ENCODE results near the gene LRRFIP2. TPM values are rescaled to one million over a fixed set of nuclear protein-coding genes. Genes with fewer than 3 reads are reported as not detected.
"Not testable (repeated sequence)": the region's sequence is repeated elsewhere in the genome, so short reads cannot be mapped to it uniquely, and the experiment has no call there.

Gene LRRFIP2
- total RNA-seq, 1 experiment from 2014 or later, result 19.7 TPM

GRCh38 chr3:37183976-37184375 is 9.6 kb upstream of the LRRFIP2 start:
- no peak for DNase-seq (ENCODE audit: low spot score)

DNA sequence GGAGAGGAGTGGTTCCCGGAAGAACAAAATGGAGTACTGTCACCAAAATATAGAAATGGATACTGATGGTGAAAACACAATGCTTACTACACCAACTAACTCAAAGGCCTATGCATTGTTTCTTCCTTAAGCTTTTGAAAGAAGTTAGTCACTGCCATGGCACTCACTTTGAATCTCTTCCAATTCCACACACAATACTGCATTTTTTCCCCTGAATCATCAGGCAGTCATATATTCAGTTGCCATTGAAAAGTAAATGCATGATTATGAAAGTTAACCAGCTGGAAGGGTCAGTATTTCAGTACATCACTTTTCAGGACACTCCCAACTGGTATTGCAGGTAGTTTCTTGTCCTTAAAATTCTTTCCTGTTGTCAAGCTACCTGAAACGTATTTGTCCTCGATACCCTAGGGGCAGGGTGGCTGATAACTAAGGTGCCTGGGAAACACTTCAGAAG is 9.0 kb upstream of the LRRFIP2 start:
- DNase-seq (ENCODE audit: low spot score), result peak; percentile 34

- DNase-seq (ENCODE audit: low spot score), result no peak
Observed at GRCh38 chr3:37182816-37183215, 8.4 kb upstream of the LRRFIP2 start.

GRCh38 chr3:37181756-37182155 is 7.4 kb upstream of the LRRFIP2 start:
- DNase-seq (ENCODE audit: low spot score), result no peak

DNA sequence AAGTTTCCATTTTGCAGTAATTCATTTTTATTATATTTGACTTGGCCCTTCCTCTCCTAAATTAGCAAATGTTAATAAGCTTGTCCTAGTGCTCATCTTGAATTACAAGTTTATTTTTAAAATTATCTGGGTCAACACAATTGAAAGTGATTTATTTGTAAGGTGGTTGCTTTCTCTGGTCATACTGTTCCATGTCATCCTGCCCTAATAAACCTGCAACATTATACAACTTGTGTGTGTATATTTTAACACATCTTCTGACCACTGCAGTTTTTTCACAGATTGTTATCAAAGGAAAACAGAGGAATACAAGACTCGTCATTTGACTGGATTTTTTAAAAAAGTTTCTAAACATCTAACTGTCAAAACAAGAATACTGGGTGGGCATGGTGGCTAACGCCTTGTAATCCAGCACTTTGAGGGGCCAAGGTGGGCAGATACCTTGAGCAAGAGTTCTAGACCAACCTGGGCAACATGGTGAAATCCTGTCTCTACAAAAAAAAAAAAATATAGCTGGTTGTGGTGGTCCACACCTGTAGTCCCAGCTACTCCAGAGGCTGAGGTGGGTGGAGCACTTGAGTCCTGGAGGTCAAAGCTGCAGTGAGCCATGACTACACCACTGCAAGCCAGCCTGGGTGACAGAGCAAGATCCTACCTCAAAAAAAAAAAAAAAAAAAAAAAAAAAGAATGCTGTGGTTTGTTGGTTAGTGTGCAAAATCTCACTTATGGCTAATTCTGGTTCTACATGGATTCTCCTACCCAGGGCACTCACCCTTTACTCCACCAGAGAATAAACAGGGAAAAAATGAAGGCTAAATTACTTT is 5.0 kb upstream of the LRRFIP2 start:
- DNase-seq (ENCODE audit: low spot score), result no peak

DNA sequence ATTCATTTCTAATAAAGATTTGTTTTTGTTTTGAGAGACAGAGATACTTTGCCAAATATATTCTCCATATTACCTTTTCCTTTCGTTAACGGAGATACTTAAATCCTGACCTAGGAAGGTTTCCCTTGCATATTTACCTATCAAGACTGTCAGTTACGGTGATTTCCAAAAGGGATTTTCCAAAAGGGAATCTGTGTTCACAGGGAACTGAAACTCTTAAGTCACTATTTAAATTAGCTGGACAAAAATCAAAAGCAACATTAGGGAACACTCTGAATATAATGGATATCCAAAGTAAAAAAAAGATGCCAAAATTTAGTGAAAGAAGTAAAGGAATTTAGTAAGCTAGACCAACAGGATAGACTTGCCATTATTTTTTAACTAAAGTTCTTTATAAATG is 576 bp downstream of the LRRFIP2 start:
- no peak for DNase-seq (ENCODE audit: low spot score)

GRCh38 chr3:37171144-37171543 is 3.2 kb downstream of the LRRFIP2 start:
- no peak for DNase-seq (ENCODE audit: low spot score)

DNA sequence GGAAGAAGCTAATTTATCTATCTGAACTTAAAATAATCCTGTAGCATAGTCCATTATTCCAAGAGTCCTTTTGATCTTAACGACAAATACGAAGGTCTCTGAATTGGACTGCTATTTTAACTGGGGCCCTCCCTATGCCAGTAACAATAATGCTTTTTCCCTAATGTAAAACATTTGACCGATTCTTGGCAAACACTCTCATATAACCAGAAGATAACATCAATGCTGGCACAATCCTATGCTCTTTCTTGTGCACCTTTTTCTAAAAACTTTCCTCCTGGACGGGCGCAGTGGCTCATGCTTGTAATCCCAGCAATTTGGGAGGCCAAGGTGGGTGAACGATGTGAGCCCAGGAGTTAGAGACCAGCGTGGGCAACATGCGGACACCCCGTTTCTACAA is 3.9 kb downstream of the LRRFIP2 start:
- no peak for DNase-seq (ENCODE audit: low spot score)

DNA sequence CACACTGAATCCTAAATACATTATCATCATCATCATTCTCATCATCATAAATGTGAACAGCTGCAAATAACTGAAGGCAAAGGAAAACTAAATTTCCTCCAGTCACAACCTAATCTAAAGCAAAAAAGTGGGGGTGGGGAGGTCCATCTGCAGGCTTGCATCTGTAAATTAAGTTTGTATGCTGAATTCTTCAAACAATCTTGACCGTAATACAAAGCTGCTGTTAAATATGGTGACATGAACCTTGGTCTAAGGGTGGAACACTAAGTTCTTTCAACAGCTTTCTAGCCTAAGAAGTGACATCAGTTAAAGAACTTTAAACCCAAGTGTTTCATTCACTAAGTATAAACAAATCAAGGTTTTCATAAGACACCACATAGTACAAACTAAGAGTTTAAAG is 4.3 kb downstream of the LRRFIP2 start:
- DNase-seq (ENCODE audit: low spot score), result no peak

GRCh38 chr3:37168896-37169295 is 5.5 kb downstream of the LRRFIP2 start:
- DNase-seq (ENCODE audit: low spot score), result no peak

DNA sequence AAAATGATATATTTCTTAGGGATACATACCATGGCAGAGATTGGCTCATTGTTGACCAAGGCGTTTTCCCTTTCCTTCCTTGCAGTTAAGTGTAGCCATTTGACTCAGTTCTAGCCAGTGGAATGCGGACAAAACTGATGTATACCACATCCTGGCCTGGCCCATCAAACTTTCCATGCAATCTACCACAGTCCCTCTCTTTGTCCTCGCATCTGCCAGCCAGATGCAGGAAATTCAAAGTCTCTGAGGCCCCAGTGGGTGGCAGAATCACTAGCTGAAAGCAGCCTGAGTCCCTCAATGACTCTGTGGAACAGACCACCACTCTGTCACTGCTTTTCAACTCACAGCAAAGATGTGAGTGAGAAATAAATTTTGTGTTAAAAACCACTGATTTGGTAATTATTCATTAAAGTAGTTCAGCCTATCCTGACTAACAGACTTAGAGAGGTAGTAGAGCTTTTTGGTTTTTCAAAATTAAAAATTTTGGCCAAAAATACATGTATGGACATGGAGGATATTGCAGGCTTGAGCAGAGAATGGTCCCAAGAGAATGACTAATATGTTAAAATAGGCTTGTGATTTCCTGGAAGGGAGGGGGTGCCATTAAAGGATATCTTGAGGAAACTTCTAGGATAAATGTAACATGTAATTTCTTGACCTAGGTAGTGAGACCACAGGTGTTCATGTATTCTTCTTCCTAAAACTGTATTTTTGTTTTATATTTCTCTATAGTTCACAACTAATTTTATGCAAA is 10.9 kb downstream of the LRRFIP2 start:
- DNase-seq (ENCODE audit: low spot score), result peak; percentile 83

- DNase-seq (ENCODE audit: low spot score), result peak; percentile 24
Observed at GRCh38 chr3:37162501-37163245, 11.7 kb downstream of the LRRFIP2 start.

DNA sequence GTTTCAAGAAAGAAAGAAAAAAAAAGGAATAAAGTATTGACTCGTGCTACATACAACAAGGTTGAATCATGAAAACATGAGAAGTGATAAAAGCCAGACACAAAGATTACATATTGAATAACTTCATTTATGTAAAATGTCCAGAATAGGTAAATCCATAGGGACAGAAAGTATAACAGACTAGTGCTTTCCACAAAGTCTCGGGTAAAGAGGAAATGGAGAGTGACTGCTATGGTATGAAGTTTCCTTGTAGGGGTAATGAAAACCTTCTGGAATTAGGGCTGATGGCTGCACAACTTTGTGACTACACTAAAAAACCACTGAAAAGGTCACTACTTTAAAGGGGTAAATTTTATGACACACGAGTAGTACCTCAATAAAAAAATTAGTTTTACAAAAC is 13.0 kb downstream of the LRRFIP2 start:
- DNase-seq (ENCODE audit: low spot score), result no peak

DNA sequence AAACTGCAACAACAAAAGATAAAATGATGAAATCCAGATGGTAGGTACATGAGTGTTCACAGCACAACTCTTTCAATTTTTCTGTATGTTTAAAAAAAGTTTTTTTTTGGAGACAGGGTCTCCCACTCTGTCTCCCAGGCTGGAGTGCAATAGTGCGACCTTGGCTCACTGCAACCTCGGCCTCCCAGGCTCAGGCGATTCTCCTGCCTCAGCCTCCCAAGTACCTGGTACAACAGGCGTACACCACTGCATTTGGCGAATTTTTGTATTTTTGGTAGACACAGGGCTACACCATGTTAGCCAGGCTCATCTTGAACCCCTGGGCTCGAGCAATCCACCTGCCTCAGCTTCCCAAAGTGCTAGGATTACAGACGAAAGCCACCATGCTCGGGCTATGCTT is 18.6 kb downstream of the LRRFIP2 start:
- DNase-seq (ENCODE audit: low spot score), result no peak

GRCh38 chr3:37154668-37155314 is 19.6 kb downstream of the LRRFIP2 start:
- no peak for DNase-seq (ENCODE audit: low spot score)

DNA sequence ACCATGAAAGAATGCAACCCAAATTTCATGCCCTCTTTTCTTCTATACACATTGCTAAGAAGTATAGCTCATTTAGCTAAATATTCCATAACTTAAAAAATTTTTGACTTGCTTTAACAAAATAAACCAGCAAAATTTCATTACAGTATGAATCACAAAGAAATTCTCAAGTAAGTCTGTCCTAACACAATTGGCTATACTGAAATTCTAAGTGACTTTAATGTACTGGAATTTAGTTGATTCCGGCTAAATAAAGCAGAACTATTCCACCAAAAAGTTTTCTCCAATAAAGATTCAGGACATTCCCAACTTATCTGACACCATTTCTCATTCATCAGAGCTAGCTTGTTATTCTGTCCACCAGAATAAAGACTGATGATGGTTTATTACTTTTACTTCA is 23.8 kb downstream of the LRRFIP2 start:
- DNase-seq (ENCODE audit: low spot score), result no peak

GRCh38 chr3:37149257-37149656 is 25.1 kb downstream of the LRRFIP2 start:
- DNase-seq (ENCODE audit: low spot score), result no peak

DNA sequence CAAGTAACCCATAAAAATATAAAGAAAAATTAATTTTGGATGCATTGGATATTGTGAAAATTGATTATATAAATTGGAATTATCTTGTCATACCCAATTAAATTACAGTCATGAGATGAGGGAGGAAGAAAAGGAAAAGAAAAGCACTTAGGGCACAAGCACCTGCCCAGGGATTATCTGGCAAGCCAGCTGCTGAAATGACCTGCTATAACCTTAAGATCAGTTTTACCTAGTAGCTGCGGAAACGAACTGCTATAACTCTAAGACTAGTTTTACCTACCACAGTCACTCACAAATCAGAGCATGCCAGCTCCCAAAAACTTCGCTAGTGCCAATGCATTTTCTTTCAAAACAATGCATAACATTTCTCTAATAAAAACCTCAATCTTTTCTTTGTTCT is 26.2 kb downstream of the LRRFIP2 start:
- DNase-seq (ENCODE audit: low spot score), result no peak

DNA sequence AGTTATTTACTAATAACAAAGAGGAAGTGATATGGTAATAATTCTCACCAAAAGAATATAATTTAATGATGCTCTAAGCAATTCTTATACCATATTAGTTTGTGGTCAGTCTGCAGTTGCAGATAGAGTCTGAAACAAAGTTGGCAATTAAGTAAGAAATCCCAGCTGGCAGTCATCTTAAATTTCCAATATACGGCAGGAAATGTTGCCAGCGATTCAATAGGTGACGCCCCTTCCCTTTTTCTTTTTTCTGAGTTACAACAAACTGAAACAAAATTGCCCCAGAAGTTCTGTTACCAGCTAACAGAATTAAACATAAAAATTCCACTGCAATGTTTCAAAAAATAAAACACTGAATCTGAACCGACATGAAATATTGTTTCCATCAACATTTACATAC is 26.7 kb downstream of the LRRFIP2 start:
- no peak for DNase-seq (ENCODE audit: low spot score)

DNA sequence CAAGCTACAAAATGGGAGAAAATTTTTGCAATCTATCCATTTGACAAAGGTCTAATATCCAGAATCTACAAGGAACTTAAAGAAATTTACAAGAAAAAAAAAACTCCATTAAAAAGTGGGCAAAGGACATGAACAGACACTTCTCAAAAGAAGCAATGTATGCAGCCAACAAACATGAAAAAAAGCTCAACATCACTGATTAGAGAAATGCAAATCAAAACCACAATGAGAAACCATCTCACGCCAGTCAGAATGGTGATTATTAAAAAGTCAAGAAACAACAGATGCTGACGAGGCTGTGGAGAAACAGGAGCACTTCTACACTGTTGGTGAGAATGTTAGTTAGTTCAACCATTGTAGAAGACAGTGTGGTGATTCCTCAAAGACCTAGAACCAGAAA is 27.5 kb downstream of the LRRFIP2 start:
- DNase-seq (ENCODE audit: low spot score), result not testable (repeated sequence)

DNA sequence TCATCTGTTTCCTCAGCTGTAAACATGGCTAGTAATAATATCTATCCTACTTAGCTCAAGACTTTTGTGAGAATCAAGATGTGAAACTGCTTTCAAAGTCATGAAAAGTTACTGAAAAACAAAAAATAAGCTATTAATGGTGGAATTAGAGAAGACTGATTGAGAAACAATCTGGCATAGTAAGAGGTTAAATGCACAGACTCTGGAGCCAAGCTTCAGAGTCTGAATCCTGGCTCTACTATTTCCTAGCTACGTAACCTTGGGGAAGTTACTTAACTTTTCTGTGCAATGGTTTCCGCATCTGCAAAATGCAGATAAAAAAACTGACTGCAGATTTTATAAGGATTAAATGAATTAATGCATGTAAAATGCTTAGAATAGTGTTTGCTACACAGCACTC is 28.8 kb downstream of the LRRFIP2 start:
- DNase-seq (ENCODE audit: low spot score), result no peak

GRCh38 chr3:37144806-37145205 is 29.6 kb downstream of the LRRFIP2 start:
- no peak for DNase-seq (ENCODE audit: low spot score)
